Calu3 (cell line): ENCODE data around the gene NHSL1. TPM values are rescaled to one million over a fixed set of nuclear protein-coding genes. Genes with fewer than 3 reads are reported as not detected.

Experiments
- BruUV-seq: library from RNA; stranded (reverse); fragments of 400-500 nt; replicated peaks from 2 replicates; lab custom pipeline; 2021; lab: Mats Ljungman, UMichigan
- CTCF ChIA-PET: fragments of 300-600 bp; sonication (Branson Sonifier 250); formaldehyde crosslinking; loops from one replicate; lab custom pipeline; 2022; ENCODE audit warnings: antibody characterized with exemption; lab: Charles Lee
- DNase-seq: peaks from one replicate; pipeline ENCODE4 v3.0.0; 2022
- H3K27ac Mint-ChIP-seq: one replicate; pipeline ENCODE4 v1.8.0; 2022; ENCODE audit warnings: mixed read lengths; ENCODE audit not compliant: unreplicated experiment
- H3K27me3 Mint-ChIP-seq: one replicate; pipeline ENCODE4 v1.8.0; 2022; ENCODE audit warnings: mixed read lengths; ENCODE audit not compliant: unreplicated experiment
- H3K36me3 Mint-ChIP-seq: one replicate; pipeline ENCODE4 v1.8.0; 2022; ENCODE audit warnings: mild to moderate bottlenecking, moderate library complexity, mixed read lengths; ENCODE audit not compliant: insufficient read depth, unreplicated experiment
- H3K4me1 Mint-ChIP-seq: one replicate; pipeline ENCODE4 v1.8.0; 2022; ENCODE audit warnings: mild to moderate bottlenecking, low read depth, mixed read lengths; ENCODE audit not compliant: unreplicated experiment
- H3K4me3 Mint-ChIP-seq: one replicate; pipeline ENCODE4 v1.8.0; 2022; ENCODE audit warnings: mild to moderate bottlenecking, low read depth, moderate library complexity, mixed read lengths; ENCODE audit not compliant: unreplicated experiment
- H3K9me3 Mint-ChIP-seq: one replicate; pipeline ENCODE4 v1.8.0; 2022; ENCODE audit warnings: low read depth, mixed read lengths; ENCODE audit not compliant: unreplicated experiment
- intact Hi-C: fragments of 100-400 bp; cut with micrococcal nuclease; formaldehyde crosslinking; loops from one replicate; pipeline ENCODE4 v1.10.0; 2022; ENCODE audit not compliant: unreplicated experiment
- total RNA-seq: library from RNA; stranded (reverse); gene quantifications from 2 replicates; pipeline ENCODE4 v1.2.3, GENCODE V29; 2022
- TF ChIP-seq, protein P1 (sequence below): fragments of 200-600 bp; IDR thresholded peaks from one replicate; pipeline ENCODE4 v1.8.0; 2022; ENCODE audit warnings: antibody characterized with exemption; ENCODE audit not compliant: unreplicated experiment

Gene NHSL1
- total RNA-seq, 1 experiment from 2014 or later, result 26.6 TPM

DNA sequence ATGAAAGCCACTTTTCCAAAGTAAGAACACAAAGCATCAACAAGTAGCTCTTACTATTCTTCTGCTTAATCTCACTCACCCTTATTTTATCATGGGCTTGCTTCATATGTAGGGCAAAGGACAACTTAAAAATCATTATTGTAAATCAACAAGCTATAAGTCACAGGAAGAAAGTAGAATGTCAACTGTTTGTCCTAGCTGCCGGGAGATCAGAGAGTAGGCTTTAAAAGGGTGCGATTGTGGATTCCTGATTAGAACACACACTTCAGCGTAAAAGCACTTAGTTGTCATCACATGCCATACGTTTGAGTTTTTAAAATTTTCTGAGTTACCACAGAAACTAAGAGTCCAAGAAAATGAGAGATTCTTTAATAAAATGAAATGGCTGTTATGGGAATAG lies 44.4 kb upstream of the NHSL1 start:
- BruUV-seq, result no TSS peak
- DNase-seq, result no peak
- CTCF ChIA-PET, result no interaction called here
- H3K4me1 Mint-ChIP-seq, result peaks cover 8% of the 10 kb centered on the region
- intact Hi-C loops, result no loop called here
- no peaks in the 10 kb centered on the region for H3K27me3 Mint-ChIP-seq
- H3K4me3 Mint-ChIP-seq, result no peak overlapping the region
- TF ChIP-seq, protein P1, sequence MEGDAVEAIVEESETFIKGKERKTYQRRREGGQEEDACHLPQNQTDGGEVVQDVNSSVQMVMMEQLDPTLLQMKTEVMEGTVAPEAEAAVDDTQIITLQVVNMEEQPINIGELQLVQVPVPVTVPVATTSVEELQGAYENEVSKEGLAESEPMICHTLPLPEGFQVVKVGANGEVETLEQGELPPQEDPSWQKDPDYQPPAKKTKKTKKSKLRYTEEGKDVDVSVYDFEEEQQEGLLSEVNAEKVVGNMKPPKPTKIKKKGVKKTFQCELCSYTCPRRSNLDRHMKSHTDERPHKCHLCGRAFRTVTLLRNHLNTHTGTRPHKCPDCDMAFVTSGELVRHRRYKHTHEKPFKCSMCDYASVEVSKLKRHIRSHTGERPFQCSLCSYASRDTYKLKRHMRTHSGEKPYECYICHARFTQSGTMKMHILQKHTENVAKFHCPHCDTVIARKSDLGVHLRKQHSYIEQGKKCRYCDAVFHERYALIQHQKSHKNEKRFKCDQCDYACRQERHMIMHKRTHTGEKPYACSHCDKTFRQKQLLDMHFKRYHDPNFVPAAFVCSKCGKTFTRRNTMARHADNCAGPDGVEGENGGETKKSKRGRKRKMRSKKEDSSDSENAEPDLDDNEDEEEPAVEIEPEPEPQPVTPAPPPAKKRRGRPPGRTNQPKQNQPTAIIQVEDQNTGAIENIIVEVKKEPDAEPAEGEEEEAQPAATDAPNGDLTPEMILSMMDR, result no peak
- no peaks in the 10 kb centered on the region for H3K36me3 Mint-ChIP-seq
- H3K27ac Mint-ChIP-seq, result no peak overlapping the region
- H3K9me3 Mint-ChIP-seq, result no peaks in the 10 kb centered on the region

DNA sequence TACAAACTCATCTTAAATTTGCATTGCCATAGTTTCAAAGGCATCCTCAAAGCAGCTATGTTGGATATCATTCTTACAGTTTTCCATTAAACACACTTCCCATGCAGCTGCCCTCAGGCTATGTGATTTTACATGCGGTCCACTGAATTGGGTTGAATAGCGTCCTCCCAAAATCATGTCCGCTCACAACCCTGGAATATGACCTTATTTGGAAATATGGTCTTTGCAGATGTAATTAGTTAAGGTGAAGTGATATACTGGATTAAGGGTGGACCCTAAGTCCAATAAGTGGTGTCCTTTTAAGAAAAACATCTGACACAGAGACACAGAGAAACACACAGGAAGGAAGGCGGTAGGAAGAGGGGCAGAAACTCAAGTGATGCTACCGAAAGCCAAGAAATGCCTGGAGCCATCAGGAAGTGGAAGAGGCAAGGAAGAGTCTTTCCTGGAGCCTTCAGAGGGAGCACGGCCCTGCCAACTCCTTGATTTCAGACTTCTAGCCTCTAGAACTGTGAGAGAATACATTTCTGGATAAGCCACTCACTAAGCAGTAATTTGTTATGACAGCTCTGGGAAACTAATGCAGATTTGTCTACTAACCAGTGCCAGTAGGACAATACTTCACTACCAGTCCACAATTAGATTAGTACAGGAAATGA lies 42.7 kb upstream of the NHSL1 start:
- no peaks in the 10 kb centered on the region for H3K9me3 Mint-ChIP-seq
- TF ChIP-seq, protein P1, result no peak
- no peaks in the 10 kb centered on the region for H3K27me3 Mint-ChIP-seq
- no TSS peak for BruUV-seq
- H3K27ac Mint-ChIP-seq, result no peak overlapping the region
- intact Hi-C loops, result no loop called here
- CTCF ChIA-PET, result interaction anchor here (0.5 to 0.9 kb wide), 3 partner anchors 51 to 741 kb away, joined by 3 to 4 read pairs (median 4); no protein-coding TSS in a partner anchor
- no peak overlapping the region for H3K4me3 Mint-ChIP-seq
- no peak for DNase-seq
- H3K36me3 Mint-ChIP-seq, result no peaks in the 10 kb centered on the region
- H3K4me1 Mint-ChIP-seq, result peaks cover 8% of the 10 kb centered on the region

DNA sequence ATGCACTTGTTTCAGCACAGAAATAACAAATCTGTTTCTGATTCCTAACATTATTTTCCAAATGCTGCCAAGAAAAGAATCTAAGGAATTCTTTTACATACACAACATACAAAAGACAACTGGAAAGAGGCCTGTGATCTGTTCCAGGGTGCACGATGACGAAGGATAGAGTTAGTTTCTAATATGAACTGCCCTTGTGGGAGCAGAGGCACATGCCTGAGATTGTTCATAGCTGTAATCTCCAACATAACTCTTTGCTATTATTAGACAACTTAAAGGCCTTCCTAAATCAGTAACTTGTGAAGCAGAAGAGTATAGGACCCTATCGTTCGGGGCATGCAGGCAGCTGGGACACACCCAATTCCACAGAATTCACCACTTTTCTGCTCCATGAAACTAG lies 41.2 kb upstream of the NHSL1 start:
- no TSS peak for BruUV-seq

DNA sequence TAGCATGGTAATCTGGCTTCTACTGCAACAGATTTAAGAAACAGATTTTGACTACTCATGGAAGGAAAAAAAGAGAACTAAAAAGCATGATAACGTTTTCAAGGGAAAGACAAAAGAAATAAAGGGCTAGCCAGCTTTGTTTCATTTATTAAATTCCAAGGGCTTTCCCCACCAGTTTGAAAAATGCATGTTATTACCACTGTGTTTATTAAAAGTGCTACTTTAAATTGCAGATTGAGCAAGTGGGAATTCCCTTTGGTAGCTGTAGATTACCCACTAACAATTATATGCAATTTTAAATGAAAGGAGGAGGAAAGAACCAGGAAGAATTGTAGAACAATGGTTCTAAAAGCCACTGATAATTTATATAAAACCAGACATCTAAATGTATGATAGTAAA lies 40.6 kb upstream of the NHSL1 start:
- intact Hi-C loops, result no loop called here
- Mint-ChIP-seq H3K27ac (no peak overlapping the region), H3K4me3 (no peak overlapping the region), H3K27me3 (no peaks in the 10 kb centered on the region), H3K36me3 (no peaks in the 10 kb centered on the region), H3K4me1 (no peaks in the 10 kb centered on the region), H3K9me3 (no peaks in the 10 kb centered on the region)
- CTCF ChIA-PET, result no interaction called here
- DNase-seq, result no peak
- BruUV-seq, result no TSS peak
- TF ChIP-seq, protein P1, result no peak

More for the DNA sequence above, 41.2 kb upstream of the NHSL1 start:
- CTCF ChIA-PET, result no interaction called here
- peaks cover 2% of the 10 kb centered on the region for H3K4me1 Mint-ChIP-seq
- DNase-seq, result no peak
- no peak overlapping the region for H3K27ac Mint-ChIP-seq
- H3K27me3 Mint-ChIP-seq, result no peaks in the 10 kb centered on the region
- H3K4me3 Mint-ChIP-seq, result no peak overlapping the region
- TF ChIP-seq, protein P1, result no peak
- H3K9me3 Mint-ChIP-seq, result no peaks in the 10 kb centered on the region
- H3K36me3 Mint-ChIP-seq, result no peaks in the 10 kb centered on the region
- intact Hi-C loops, result no loop called here
